ENCODE measurements around the gene PRKG1. TPM values are rescaled to one million over a fixed set of nuclear protein-coding genes. Genes with fewer than 3 reads are reported as not detected.

PRKG1 gene
- total and polyA plus RNA-seq, 12 donors = 3.8 to 48.1 (median 29.9) TPM

DNA sequence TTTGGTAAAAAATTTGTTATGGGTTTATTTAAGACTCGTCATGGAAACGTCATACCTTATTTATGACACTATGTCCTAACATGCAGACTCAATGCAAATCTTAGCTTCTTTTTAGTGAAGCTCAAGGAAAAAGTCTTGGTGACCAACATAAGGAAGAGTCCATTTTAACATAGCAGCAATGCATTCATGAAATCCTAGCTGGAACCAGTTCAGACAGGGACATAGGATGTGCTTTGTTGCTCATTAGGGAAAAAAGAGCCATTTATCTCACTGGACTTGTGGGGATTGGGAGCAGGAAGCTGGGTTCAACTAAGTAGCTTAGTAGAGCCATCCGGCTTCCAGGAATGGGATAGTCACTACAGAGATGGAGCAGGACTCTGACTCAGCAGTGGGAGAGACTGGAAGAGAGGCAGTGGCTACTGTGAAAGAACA lies 1139.0 kb downstream of the PRKG1 start:
- Histone ChIP-seq H3K4me3 (no peak overlapping the region), H3K27ac (peak overlapping the region in 3 of 10 donors; percentile 5 to 37 (median 9)), H3K36me3 (no peaks in the 10 kb centered on the region), H3K9me3 (no peaks in the 10 kb centered on the region), H3K4me1 (peaks cover 0 to 23% (median 4%) of the 10 kb centered on the region in 9 donors), H3K27me3 (no peaks in the 10 kb centered on the region)
- TF ChIP-seq, protein P1, sequence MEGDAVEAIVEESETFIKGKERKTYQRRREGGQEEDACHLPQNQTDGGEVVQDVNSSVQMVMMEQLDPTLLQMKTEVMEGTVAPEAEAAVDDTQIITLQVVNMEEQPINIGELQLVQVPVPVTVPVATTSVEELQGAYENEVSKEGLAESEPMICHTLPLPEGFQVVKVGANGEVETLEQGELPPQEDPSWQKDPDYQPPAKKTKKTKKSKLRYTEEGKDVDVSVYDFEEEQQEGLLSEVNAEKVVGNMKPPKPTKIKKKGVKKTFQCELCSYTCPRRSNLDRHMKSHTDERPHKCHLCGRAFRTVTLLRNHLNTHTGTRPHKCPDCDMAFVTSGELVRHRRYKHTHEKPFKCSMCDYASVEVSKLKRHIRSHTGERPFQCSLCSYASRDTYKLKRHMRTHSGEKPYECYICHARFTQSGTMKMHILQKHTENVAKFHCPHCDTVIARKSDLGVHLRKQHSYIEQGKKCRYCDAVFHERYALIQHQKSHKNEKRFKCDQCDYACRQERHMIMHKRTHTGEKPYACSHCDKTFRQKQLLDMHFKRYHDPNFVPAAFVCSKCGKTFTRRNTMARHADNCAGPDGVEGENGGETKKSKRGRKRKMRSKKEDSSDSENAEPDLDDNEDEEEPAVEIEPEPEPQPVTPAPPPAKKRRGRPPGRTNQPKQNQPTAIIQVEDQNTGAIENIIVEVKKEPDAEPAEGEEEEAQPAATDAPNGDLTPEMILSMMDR (IDR thresholded peaks at IDR 0.05) = no peak
- ATAC-seq (peak in 7 of 8 donors; percentile 64 to 92 (median 69)), DNase-seq (peak in 1 of 2 donors; percentile 16)
- 70 to 71% methylated on average over 3 of the region's 3 CpGs for WGBS, 2 donors
- intact Hi-C loops (cut with DNase I) = loop anchor here in 6 of 10 donors (5.0 to 10.0 kb wide), 7 partner anchors 219 to 1209 kb away; no protein-coding TSS in a partner anchor

GRCh38 chr10:52215745-52216361 lies 1141.6 kb downstream of the PRKG1 start:
- Histone ChIP-seq H3K27ac (no peak overlapping the region), H3K4me3 (no peak overlapping the region), H3K36me3 (no peaks in the 10 kb centered on the region), H3K27me3 (no peaks in the 10 kb centered on the region), H3K9me3 (no peaks in the 10 kb centered on the region), H3K4me1 (peaks cover 0 to 23% (median 4%) of the 10 kb centered on the region in 9 donors)
- DNase-seq (peak in 1 of 2 donors; percentile 52), ATAC-seq (peak in 7 of 8 donors; percentile 41 to 77 (median 67))
- intact Hi-C loops (cut with DNase I) = loop anchor here in 8 of 10 donors (5.0 to 10.0 kb wide), 10 partner anchors 221 to 1214 kb away; no protein-coding TSS in a partner anchor
- TF ChIP-seq, protein P1 (IDR thresholded peaks at IDR 0.05) = peak; percentile 53 to 82 (median 74)

DNA sequence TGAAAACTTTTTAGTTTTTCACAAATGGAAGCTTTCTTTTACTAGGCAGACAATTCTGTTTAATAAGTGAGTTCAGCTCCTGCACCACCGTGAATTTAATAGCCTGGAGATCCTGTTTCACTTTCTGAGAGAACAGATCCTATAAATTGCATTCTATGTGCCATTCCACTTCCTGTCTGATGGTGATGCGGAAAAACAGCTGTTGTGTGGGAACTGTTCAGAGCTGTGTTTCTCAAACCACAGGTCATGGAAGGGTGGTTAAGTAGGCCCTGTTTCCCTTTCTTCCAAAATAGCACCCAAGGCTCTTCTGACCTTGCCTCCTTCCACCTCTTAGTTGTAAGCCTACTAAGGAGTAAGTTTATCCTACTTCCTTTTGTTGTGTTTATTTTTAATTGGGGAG lies 1142.6 kb downstream of the PRKG1 start:
- no peak for DNase-seq
- WGBS, 2 donors = 44 to 59% methylated on average over 2 of the region's 2 CpGs
- no peaks in the 10 kb centered on the region for H3K27me3 ChIP-seq

GRCh38 chr10:52217531-52217930 lies 1143.2 kb downstream of the PRKG1 start:
- intact Hi-C loops (cut with DNase I) = loop anchor here in 8 of 10 donors (5.0 to 10.0 kb wide), 10 partner anchors 223 to 1215 kb away; no protein-coding TSS in a partner anchor
- no peak for DNase-seq
- TF ChIP-seq, protein P1 (IDR thresholded peaks at IDR 0.05) = no peak
- H3K27me3 ChIP-seq = no peaks in the 10 kb centered on the region
- no peaks in the 10 kb centered on the region for H3K9me3 ChIP-seq
- H3K4me1 ChIP-seq = peaks cover 0 to 23% (median 4%) of the 10 kb centered on the region in 9 donors
- H3K36me3 ChIP-seq = no peaks in the 10 kb centered on the region
- no peak overlapping the region for H3K4me3 ChIP-seq
- no peak for ATAC-seq
- 89 to 92% methylated on average over 1 of the region's 1 CpG for WGBS, 2 donors
- H3K27ac ChIP-seq = peak overlapping the region in 2 of 10 donors; percentile 12 to 33

More for the DNA sequence above, 1142.6 kb downstream of the PRKG1 start:
- peak in 3 of 8 donors; percentile 45 to 52 (median 52) for ATAC-seq
- TF ChIP-seq, protein P1 (IDR thresholded peaks at IDR 0.05) = no peak
- intact Hi-C loops (cut with DNase I) = loop anchor here in 8 of 10 donors (5.0 to 10.0 kb wide), 10 partner anchors 222 to 1215 kb away; no protein-coding TSS in a partner anchor
- Histone ChIP-seq H3K36me3 (no peaks in the 10 kb centered on the region), H3K9me3 (no peaks in the 10 kb centered on the region), H3K27ac (peak overlapping the region in 1 of 10 donors; percentile 33), H3K4me3 (no peak overlapping the region), H3K4me1 (peaks cover 0 to 23% (median 4%) of the 10 kb centered on the region in 9 donors)
